Breast epithelium (tissue), 3 donors: ENCODE data around the gene NME7.

ENCODE experiments used
- CTCF ChIP-seq, 3 donors: fragments of 450-650 bp; IDR thresholded peaks; one replicate each; pipeline ENCODE4 v1.5.1; 2016 to 2017; ENCODE audit warnings: antibody characterized with exemption in 3 of 3, mild to moderate bottlenecking in 3 of 3, moderate library complexity in 3 of 3
- POLR2A ChIP-seq: fragments of 450-650 bp; IDR thresholded peaks from one replicate; pipeline ENCODE4 v1.6.1; 2016; ENCODE audit warnings: antibody characterized with exemption, mild to moderate bottlenecking, moderate library complexity
- POLR2AphosphoS5 ChIP-seq, 3 donors: sonication (generic); formaldehyde crosslinking; IDR thresholded peaks; one replicate each; pipeline ENCODE4 v1.6.1; 2017; ENCODE audit warnings: antibody characterized with exemption in 3 of 3

GRCh38 chr1:169103002-169103401 lies 264.6 kb downstream of the NME7 start:
- TF ChIP-seq CTCF (IDR thresholded peaks at IDR 0.05) (no peak), POLR2A (no peak), POLR2AphosphoS5 (IDR thresholded peaks at IDR 0.05) (no peak)
